PFSK-1 (cell line): ENCODE data around the gene PHACTR1.

Experiments
- FOXP2 ChIP-seq: optimal IDR thresholded peaks from 2 replicates; pipeline ENCODE3; 2011; ENCODE audit warnings: borderline replicate concordance, control low read depth, inconsistent platforms; ENCODE audit not compliant: insufficient read depth; ENCODE audit errors: extremely low read length, extremely low read depth
- POLR2AphosphoS5 ChIP-seq: IDR thresholded peaks from 2 replicates; pipeline ENCODE4 v1.6.1; 2012; ENCODE audit warnings: low read depth, mild to moderate bottlenecking, control low read depth, low read length, moderate library complexity
- REST ChIP-seq, 2 experiments: IDR thresholded peaks; 2 replicates each; pipeline versions ENCODE4 v1.6.1 to v1.8.0; 2011 to 2012; ENCODE audit warnings: low read depth in 2 of 2, low read length in 2 of 2, control low read depth in 1 of 2, inconsistent platforms in 1 of 2, mild to moderate bottlenecking in 1 of 2, moderate library complexity in 1 of 2; ENCODE audit not compliant: insufficient read depth in 1 of 2
- SIN3A ChIP-seq: IDR thresholded peaks from 2 replicates; pipeline ENCODE4 v1.6.1; 2012; ENCODE audit warnings: mild to moderate bottlenecking, low read length, moderate library complexity, borderline replicate concordance; ENCODE audit not compliant: insufficient read depth
- TAF1 ChIP-seq: IDR thresholded peaks from 2 replicates; pipeline ENCODE4 v1.6.1; 2012; ENCODE audit warnings: low read length, control low read depth, borderline replicate concordance; ENCODE audit not compliant: insufficient read depth

GRCh38 chr6:12806796-12807195 lies 90.2 kb downstream of the PHACTR1 start:
- TF ChIP-seq POLR2AphosphoS5 (no peak), REST (IDR thresholded peaks at IDR 0.05; ENCODE audit: insufficient read depth in 1 of 2, low read depth in 2 of 2, low read length in 2 of 2) (no peak), SIN3A (no peak), TAF1 (no peak), FOXP2 (no peak)
